ENCODE results near the gene CERS4.
"Not testable (repeated sequence)": the region's sequence is repeated elsewhere in the genome, so short reads cannot be mapped to it uniquely, and the experiment has no call there.

The CERS4 gene

DNA sequence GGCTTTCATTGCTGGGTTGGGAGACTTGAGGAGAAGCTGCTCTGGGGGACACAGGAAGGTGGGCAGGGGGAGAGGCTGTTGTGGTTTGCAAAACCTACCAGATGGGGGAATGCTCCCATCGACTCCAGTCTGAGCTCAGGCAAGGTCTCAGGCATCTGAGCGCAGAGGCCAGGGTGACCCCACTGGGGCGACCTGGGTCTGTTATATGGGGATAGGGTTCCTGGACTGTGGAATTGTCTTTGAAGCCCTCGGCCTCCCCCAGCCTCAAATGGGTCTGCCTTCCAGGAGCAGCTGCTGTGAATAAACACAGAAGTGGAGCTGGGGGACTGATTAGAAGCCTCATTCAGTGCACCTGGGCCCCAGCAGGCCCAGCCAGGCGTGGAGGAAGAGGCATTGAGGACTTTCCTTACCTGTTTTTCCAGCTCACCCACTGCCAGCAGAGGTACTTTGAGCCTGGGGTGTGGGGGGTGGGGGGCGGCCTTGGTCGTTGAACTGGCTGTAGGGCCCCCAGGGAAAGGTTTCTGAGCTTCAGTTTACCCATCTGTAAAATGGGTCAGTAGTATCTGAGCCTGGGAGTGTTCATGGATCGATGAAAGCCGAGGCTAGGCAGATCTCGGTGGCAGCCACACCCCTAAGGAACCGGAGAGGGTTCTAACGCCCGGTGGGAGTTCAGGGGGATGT is 1.4 kb downstream of the CERS4 start:
- DNase-seq = no peak

DNA sequence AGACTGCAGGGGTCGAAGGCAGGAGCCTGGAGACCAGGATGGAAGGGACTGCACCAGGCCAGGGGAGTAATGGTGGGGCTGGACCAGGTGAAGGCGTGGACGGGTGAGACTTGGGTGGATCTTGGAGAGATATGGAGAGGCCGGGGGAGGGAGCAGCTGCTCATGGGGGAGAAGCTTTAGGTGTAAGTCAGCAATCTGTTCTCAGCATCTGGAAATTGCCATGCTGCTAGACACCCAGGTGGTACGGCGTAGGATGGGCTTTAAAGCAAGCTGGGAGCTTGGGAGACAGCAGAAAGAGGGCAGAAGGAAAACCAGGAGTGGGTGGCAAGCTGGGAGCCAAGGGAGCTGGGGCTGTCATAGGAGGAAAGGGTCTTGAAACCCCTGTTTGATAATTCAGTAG is 3.0 kb downstream of the CERS4 start:
- DNase-seq = no peak

DNA sequence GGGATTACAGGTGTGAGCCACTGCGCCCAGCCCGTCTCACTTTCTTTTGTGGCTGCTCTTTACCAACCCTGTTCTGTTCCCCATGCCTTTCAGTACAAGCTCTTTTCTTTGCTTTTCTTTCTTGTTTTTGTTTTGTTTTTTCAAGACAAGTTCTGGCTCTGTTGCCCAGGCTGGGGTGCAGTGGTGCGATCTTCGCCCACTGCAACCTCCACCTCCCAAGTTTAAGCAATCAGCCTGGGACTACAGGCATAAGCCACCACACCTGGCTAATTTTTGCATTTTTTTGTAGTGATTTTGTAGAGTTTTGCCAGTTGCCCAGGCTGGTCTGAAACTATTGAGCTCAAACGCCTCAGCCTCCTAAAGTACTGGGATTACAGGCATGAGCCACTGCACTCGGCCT is 3.7 kb downstream of the CERS4 start:
- no peak for DNase-seq

- DNase-seq = no peak
Observed at GRCh38 chr19:8213827-8214672, 4.9 kb downstream of the CERS4 start.

DNA sequence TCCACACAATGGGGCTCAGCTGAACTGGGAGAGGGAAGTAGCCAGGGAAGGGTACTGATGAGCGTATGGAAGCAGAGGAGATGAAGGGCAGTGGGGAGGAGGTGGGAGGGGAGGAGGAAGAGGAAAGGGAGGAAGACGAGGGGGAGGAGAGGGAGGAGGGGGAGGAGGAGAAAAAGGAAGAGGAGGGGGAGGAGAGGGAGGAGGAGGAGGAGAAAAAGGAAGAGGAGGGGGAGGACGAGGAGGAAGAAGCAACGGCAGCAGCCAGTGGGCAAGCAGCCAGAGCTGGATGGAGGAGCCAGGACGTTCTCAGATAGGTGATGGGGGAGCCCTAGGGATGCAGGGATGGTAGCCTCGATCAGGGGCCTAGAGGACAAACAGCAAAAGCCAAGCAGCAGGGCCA is 5.6 kb downstream of the CERS4 start:
- DNase-seq = no peak

GRCh38 chr19:8215783-8216182 is 6.6 kb downstream of the CERS4 start:
- DNase-seq = no peak

GRCh38 chr19:8216357-8216756 is 7.2 kb downstream of the CERS4 start:
- DNase-seq = no peak

GRCh38 chr19:8218127-8218526 is 9.0 kb downstream of the CERS4 start:
- not testable (repeated sequence) for DNase-seq

DNA sequence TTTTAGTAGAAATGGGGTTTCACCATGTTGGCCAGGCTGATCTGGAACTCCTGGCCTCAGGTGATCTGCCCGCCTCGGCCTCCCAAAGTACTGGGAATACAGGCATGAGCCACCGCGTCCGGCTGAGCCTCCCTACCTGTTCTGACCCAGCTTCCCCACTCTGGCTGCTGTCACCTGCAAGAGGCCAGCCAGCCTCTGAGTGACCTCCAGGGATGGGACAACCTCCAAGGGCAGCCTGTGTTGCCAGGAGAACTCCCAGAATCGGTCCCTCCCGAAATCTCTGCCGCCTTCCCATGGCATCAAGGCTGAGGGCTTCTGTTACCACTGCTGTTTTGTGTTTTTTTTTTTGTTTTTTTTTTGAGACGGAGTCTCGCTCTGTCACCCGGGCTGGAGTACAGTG is 11.3 kb downstream of the CERS4 start:
- DNase-seq = no peak

DNA sequence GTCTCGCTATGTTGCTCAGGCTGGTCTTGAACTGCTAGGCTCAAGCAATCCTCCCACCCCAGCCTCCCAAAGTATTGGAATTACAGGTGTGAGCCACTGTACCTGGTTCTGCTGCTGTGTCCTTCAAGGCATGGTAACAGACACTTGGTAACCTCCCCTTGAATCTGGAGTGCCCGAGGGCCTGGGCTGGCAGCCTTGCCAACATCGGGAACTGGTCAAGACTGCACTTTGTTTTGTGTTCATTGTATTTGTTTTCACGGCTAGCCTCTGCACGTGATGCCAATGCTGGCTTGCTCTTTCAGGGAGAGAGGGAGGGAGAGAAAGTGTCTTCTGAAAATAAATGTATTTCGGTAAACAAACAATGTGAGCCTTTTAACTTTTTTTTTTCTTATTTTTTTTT is 12.0 kb downstream of the CERS4 start:
- no peak for DNase-seq

DNA sequence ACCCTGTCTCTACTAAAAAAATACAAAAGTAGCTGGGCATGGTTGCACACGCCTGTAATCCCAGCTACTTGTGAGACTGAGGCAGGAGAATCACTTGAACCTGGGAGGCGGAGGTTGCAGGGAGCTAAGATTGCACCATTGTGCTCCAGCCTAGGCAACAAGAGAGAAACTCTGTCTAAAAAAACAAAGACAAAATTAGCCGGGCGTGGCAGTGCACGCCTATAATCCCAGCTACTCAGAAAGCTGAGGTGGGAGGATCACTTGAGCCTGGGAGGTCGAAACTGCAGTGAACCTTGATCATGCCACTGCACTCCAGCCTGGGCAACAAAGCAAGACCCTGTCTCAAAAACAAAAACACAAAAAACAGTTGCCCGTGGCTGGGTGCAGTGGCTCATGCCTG is 14.3 kb downstream of the CERS4 start:
- DNase-seq = not testable (repeated sequence)

DNA sequence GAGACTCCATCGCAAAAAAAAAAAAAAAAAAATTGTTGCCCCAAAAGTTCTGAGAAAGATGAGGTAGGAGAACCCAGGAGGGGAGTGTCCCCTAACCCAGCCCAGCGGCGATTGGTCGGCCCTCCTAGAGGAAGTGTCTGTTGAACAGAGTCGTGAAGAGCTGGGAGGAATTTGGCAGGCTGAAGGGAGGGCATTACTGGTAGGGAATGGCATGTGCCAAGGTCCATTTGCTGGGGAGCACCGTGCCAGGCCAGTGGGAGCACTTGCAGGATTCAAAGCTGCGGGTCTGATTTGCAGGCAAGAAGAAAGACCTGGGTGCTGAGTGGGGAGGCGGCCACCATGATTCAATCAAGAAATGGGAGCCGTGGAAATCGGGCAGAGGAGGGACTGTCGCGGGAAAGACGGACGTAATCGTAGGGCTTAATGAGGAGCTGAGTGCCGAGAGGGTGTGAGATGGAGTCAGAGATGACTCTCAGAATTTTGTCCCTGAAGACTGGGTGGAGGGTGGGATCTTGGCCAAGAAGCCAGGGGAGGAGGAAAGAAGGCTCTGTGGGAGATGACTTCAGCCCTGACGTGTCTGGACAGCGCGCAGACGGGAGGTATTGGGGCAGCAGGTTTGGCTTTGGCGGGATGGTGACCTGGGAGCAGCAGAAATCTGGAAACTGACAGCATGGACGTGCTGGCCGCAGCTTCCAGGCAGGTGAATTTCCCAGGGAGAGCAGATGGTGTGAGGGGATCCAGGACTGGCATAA is 15.4 kb downstream of the CERS4 start:
- no peak for DNase-seq

DNA sequence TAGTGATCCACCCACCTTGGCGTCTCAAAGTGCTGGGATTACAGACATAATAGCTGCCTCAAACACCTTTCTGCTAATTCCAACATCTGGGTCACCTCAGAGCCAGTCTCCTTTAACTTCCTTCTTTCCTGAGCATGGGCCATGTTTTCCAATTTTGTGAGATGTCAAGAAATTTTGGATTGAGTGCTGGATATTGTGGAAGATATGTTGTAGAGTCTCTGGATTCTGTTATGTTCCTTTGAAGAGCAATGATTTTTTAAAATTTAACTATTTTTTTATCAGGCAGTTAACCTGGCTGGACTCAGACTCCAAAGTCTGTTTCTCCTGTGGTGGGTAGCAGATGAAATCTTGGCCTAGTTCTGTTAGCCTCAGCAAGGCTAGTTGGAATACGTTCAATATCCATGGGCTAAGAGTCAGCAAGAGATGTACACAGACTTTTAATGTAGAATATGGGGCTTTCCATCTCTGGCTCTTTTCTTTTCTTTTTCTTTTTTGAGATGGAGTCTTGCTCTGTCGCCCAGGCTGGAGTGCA is 22.0 kb downstream of the CERS4 start:
- no peak for DNase-seq

GRCh38 chr19:8233370-8233769 is 24.2 kb downstream of the CERS4 start:
- DNase-seq = no peak

DNA sequence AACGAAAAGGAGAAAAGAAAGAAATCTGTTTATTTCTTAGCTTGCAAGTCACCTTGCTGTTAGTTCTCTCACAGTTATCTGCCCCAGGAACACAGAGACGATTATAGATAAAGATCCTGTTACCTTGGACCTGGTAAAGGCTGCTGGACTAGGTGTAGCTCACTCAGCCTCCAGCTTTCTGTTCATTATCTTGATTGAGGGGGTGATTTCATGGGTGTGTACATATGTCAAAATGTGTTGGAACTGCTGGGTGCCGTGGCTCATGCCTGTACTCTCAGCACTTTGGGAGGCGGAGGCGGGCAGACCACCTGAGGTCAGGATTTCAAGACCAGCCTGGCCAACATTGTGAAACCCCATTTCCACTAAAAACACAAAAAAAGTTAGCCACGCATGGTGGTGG is 27.9 kb downstream of the CERS4 start:
- DNase-seq = no peak

GRCh38 chr19:8238251-8238650 is 29.1 kb downstream of the CERS4 start:
- DNase-seq = peak; percentile 27

DNA sequence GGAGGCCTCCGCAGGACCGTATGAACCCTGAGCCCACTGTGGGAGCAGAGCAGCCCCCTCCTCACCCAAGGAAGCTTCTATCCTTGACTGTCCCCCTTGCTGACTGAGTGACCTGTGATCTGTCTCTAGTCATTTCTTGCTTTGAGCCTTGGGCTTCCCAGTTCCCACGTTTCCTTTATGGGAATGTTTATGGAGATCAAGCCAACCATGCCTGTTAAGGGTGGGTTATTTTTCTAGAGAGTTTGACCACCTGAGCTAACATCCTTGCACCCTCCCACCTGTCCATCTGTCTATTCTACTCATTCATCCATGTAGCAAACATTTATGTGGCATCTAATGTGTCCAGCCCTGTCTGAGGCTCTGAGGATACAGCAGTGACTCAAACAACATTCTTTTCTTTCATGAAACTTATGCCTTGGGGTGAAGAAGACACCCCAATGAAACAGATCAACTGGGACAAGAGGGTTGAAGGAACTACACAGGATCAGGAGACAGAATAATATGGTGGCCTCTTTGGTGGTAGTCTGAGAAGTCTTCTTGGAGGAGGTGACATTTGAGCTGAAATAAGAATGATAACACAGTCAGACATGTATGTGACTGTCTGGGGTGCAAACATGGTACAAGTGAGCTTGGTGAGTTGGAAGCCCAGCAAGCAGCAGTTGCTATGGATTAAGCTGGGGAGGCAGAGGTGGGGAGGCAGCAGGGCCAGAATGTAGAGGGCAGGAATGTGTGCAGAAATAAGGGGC is 30.5 kb downstream of the CERS4 start:
- DNase-seq = no peak

DNA sequence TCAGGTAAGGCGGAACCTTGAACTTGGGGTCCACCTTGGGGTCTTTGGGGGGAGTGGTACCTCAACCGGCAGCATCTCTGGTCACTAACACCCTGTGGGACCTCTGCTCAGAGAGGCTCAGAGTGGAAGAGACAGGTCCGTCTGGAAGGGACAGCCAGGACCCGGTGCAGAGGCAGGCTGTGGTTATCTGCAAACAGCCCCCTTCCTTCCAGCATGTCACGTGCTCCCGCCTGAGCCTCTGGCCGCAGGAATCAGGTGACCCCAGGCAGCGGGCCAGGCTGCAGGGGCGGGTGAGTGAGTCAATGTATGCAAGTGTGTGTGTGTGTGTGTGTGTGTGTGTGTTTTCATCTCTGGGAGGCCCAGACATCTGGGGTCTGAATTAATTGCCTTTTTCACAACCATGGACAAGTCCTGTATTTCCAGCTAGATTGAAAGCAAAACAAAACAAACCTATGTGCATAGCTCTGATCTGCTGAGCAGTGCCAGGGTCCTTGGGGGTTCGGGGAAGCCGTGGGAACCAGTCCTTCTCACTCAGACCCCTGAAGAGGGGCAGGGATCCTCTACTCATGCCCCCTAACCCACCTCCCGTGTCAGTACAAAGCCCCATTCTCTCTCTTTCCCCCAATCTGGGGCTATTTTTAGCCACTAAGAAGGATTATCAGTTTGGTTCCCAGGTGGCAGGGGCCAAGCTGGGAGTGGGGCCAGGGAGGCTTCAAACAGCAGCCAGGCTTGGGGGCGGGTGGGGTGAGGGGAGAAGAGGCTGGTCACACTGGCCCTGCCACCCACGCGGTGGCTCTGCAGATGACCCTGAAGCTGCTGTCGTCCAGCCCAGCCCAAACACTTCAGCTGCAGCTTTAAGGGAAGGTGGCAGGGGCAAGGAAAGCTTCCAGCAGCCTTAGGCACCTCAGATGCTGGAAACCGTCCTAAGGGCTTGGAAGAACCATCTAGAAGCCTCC is 31.4 kb downstream of the CERS4 start:
- peak; percentile 87 for DNase-seq

- DNase-seq = no peak
Observed at GRCh38 chr19:8241646-8242045, 32.5 kb downstream of the CERS4 start.

GRCh38 chr19:8242211-8242821 is 33.1 kb downstream of the CERS4 start:
- no peak for DNase-seq

DNA sequence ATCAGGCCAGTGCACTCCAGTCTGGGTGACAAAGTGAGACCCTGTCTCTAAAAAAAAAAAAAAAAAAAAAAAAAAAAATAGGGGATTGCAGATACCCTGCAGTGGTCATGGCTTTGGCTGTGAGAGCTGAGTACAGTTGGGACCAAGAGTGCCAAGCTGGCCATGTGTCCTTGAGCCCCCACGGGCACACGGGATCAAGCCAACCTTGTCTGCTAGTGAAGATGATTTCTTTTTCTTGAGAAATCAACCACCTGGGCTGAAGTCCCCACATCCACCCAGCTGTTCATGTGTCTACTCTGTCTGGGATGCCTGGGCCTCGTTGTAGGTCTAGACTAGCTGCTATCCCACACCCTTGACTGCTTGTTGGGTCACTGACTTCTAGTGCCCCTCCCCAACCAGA is 34.0 kb downstream of the CERS4 start:
- no peak for DNase-seq
